Muscle of leg (tissue), 11 donors: ENCODE measurements around the gene ITGA3. TPM values are rescaled to one million over a fixed set of nuclear protein-coding genes. Genes with fewer than 3 reads are reported as not detected.
"Not testable (repeated sequence)": the region's sequence is repeated elsewhere in the genome, so short reads cannot be mapped to it uniquely, and the experiment has no call there.

ENCODE experiments used
- DNase-seq: peaks from one replicate; pipeline ENCODE4 v3.0.0; 2013
- H3K27ac ChIP-seq: one replicate; pipeline ENCODE4 v1.5.1; 2013; ENCODE audit warnings: mild to moderate bottlenecking, low read length, control low read depth
- H3K27me3 ChIP-seq: one replicate; pipeline ENCODE4 v1.6.1; 2013; ENCODE audit warnings: low read length; ENCODE audit not compliant: control insufficient read depth, insufficient read depth
- H3K36me3 ChIP-seq: one replicate; pipeline ENCODE4 v1.6.1; 2013; ENCODE audit warnings: low read length; ENCODE audit not compliant: control insufficient read depth, insufficient read depth
- H3K4me1 ChIP-seq: one replicate; pipeline ENCODE4 v1.6.1; 2013; ENCODE audit warnings: low read length; ENCODE audit not compliant: control insufficient read depth, insufficient read depth
- H3K4me3 ChIP-seq: one replicate; pipeline ENCODE4 v1.5.1; 2013; ENCODE audit warnings: low read length, control low read depth
- H3K9me3 ChIP-seq: replicated peaks from 2 replicates; pipeline ENCODE4 v1.6.1; 2013; ENCODE audit warnings: low read depth, low read length; ENCODE audit not compliant: control insufficient read depth
- WGBS: methylation state at CpG from one replicate; pipeline ENCODE4 v1.1.5; 2013; ENCODE audit warnings: missing lambda C conversion rate; ENCODE audit not compliant: insufficient coverage; 5-methylcytosine and 5-hydroxymethylcytosine counted together
- polyA plus RNA-seq, 8 donors: library from polyadenylated mRNA; unstranded; fragments of 120-200 nt; gene quantifications; one replicate each; pipeline versions ENCODE4 v1.2.1 to v1.2.3, GENCODE V29; 2013; ENCODE audit warnings: inconsistent platforms in 1 of 8, low replicate concordance in 1 of 8; ENCODE audit not compliant: insufficient read length in 8 of 8, insufficient read depth in 1 of 8
- total RNA-seq: library from RNA; stranded (reverse); fragments of 120-200 nt; gene quantifications from one replicate; pipeline ENCODE4 v1.2.4, GENCODE V29; 2013

The ITGA3 gene
- total and polyA plus RNA-seq, 9 donors: 14.8 to 31.8 (median 24.8) TPM

DNA sequence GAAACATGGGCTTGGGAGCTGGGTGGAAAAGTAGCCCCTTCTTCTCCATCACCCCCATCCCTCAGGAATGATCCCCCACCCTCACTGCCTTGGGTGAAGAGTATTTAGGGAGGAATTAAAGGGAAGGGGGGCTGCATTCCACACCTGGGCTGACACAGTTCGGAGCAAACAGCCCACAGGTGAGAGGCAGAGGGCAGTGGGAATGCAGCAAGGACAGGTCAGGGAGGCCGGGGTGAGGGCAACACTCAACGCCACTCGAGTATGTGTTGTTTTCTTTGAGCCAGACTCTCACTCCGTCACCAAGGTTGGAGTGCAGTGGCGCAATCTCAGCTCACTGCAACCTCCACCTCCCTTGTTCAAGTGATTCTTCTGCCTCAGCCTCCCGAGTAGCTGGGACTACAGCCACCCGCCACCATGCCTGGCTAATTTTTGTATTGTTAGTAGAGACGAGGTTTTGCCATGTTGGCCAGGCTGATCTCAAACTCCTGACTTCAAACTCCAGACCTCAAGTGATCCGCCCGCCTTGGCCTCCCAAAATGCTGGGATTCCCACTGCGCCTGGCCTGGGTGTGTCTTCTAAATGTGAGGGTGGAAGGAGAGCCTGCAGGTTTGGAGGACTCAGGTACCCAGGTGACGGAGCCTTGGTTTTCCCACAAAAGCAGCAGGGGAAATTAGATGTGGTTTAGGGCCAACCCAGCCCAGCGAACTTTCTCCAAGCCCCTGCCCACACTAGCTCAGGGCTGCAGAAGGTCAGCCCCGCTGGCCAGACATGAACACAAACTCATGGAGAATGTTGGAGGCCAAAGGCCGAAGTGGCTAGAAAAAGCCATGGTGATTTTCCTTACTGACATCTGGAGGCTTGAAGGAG, 21.2 kb upstream of the ITGA3 start:
- Histone ChIP-seq H3K27ac (no peak overlapping the region), H3K36me3 (no peaks in the 10 kb centered on the region), H3K27me3 (peaks cover 8% of the 10 kb centered on the region), H3K4me3 (no peak overlapping the region), H3K4me1 (peaks cover 17% of the 10 kb centered on the region), H3K9me3 (no peaks in the 10 kb centered on the region)
- DNase-seq: no peak
- whole genome bisulfite sequencing: 68% methylated on average over 8 of the region's 16 CpGs

DNA sequence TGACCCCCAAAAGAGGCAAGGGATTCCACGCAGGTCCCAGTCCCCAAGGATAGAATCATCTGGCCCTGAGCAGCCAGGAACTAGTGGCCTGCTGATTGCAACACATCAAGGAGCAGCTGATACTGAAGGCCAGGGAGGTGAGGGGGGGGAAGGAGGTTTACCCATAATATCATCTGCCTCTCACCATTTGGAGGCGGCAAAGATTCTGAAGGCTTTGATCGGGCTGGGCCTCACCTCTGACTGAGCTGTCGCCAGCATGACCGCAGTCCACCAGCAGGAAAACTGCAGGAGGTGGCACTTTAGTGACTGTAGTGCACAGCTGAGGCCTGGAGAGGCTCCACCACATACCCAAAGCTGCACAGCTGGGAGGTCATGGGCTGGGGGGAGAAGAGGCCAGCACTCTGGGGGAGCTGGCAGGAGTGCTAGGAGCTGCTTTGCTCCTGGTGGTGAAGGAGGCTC, 20.5 kb upstream of the ITGA3 start:
- 74% methylated on average over 4 of the region's 5 CpGs for WGBS
- H3K36me3 ChIP-seq: no peaks in the 10 kb centered on the region
- DNase-seq: no peak
- H3K9me3 ChIP-seq: no peaks in the 10 kb centered on the region
- H3K27me3 ChIP-seq: peaks cover 8% of the 10 kb centered on the region
- no peak overlapping the region for H3K4me3 ChIP-seq
- no peak overlapping the region for H3K27ac ChIP-seq
- peaks cover 17% of the 10 kb centered on the region for H3K4me1 ChIP-seq

DNA sequence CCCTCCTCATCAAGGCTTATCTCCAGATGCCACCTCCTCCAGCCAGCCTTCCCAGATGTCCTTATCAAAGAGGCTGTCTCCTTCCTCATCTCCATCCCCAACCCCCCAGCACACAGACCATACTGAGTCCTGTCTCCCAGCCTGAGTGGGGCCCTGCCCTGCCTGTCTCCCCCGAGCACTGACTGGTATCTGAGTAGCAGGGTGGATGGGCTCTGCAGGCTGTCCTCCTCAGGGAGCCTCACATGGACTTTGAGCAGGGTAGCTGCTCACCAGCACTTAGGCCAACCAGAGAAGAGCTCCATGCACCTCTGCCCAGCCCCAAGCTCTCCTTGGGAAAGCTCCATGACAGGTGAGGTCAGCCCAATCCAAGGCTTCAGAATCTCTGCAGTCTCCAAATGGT, 20.0 kb upstream of the ITGA3 start:
- H3K4me3 ChIP-seq: no peak overlapping the region
- DNase-seq: no peak
- no peak overlapping the region for H3K27ac ChIP-seq
- no peaks in the 10 kb centered on the region for H3K36me3 ChIP-seq
- no peaks in the 10 kb centered on the region for H3K9me3 ChIP-seq
- H3K27me3 ChIP-seq: peaks cover 8% of the 10 kb centered on the region
- H3K4me1 ChIP-seq: peaks cover 17% of the 10 kb centered on the region
- WGBS: 86% methylated on average over 1 of the region's 1 CpG

DNA sequence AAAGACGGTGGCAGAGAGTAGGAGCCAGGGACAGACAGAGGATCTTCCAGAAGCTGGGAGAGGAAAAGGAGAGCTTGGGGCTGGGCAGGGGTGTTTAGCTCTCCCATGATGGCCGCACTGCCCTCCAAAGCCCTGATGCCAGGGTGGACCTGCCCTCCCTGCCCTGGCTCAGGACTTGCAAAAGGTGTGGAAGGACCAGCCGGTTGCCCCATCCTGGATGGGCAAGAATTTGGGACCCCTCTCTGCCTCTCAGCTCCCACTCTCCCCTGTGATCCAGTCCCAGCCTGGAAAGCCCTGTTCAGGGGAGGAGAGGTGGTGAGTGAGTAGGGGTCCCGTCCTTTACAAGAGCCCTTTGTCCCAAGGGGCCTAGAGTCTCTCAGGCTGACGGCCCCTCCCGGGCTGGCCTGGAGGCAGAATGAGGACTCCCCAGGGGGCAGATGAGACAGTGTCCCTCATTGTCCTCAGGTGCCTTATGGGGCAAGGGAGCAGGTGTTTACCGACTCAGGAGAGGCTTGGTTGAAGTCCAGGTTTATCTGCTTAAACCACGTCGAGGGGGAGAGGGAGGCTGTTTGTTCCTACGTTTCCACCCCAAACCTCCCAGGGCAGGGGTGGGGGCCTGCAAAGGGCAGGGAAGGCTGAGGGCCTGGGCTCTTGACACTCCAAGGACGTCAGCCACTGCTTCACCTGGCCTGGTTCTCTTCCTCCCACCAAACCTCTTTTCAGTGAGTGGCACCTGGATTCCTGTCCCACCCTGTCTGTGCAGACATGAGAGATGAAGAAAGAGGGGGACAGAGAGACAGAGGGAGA, 19.3 kb upstream of the ITGA3 start:
- DNase-seq: no peak
- H3K27ac ChIP-seq: no peak overlapping the region
- H3K36me3 ChIP-seq: no peaks in the 10 kb centered on the region

DNA sequence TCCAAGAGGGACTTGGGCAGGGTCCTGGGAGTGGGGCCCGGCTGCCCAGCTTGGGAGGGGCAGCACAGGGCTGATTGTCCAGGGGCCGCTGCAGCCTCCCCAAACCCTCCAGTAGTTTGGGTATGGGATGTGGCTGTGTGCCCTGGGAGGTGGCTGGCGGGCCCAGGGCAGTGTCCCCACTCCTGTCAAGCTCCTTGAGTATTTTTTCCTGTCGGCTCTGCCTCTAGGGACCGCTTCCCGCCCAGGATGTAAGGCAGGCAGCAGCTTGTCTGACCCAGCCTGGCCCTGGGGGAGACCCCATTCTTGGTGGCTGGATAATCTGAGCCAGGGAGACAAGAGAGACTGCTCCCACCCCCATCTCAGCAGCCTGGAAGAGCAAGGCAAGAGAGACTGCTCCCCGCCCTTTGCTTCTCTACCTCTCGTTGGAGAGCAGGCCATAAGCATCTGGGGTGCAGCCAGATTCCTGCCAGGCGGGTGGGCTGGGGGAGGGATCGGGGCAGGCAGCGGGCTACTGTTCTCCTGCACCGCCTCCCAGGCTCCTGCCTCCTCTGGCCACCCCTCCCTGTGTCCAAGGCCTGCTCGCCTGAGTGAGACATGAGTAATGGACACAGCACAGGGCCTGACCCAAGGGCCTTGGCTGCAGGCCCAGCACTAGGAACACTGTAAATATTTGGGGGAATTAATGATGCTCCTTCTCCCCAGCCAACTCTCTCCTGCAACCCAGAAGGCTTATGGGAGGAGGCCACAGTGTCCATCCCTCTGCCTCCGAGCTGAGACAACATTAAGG, 18.4 kb upstream of the ITGA3 start:
- no peak overlapping the region for H3K27ac ChIP-seq
- 43% methylated on average over 7 of the region's 14 CpGs for WGBS
- no peaks in the 10 kb centered on the region for H3K36me3 ChIP-seq
- no peaks in the 10 kb centered on the region for H3K9me3 ChIP-seq
- no peak overlapping the region for H3K4me3 ChIP-seq
- peaks cover 8% of the 10 kb centered on the region for H3K27me3 ChIP-seq
- DNase-seq: peak; percentile 35
- peaks cover 17% of the 10 kb centered on the region for H3K4me1 ChIP-seq

More for the DNA sequence above, 19.3 kb upstream of the ITGA3 start:
- Histone ChIP-seq H3K4me1 (peaks cover 17% of the 10 kb centered on the region), H3K9me3 (no peaks in the 10 kb centered on the region), H3K27me3 (peaks cover 8% of the 10 kb centered on the region), H3K4me3 (no peak overlapping the region)
- WGBS: 60% methylated on average over 6 of the region's 11 CpGs

DNA sequence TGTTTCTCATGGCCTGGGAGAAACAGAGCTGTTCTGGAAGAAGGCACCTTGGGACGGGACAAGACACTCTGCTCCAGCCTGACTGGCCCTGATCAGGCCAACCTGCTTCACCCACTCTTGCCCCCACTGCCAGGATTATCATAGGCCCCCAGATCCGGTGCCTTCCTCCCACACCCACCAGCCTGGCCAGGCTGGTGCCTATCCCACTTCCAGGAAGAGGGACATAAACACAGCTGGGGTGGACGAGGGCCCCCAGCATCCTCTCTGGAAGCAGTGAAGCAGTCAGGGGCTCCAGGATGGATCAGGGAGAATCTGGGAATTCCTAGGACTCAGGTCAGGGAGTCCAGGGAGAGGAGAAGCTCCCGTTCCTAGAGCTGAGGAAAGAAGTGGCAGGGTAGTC, 16.9 kb upstream of the ITGA3 start:
- Histone ChIP-seq H3K9me3 (no peaks in the 10 kb centered on the region), H3K4me3 (no peak overlapping the region), H3K27me3 (peaks cover 8% of the 10 kb centered on the region), H3K27ac (no peak overlapping the region), H3K36me3 (no peaks in the 10 kb centered on the region), H3K4me1 (peaks cover 25% of the 10 kb centered on the region)
- 33% methylated on average over 2 of the region's 4 CpGs for WGBS
- DNase-seq: no peak

DNA sequence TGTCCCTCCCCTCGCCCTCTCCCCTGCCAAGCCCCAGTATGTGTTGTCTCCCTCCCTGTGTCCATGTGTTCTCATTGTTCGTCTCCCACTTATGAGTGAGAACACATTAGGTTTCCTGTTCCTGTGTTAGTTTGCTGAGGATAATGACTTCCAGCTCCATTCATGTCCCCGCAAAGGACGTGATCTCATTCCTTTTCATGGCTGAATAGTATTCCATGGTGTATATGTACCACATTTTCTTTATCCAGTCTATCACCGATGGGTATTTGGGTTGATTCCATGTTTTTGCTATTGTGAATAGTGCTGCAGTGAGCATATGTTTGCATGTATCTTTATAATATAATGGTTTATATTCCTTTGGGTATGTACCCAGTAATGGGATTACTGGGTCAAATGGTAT, 15.4 kb upstream of the ITGA3 start:
- no CpG with 5 or more reads among the region's 5 CpGs for WGBS
- not testable (repeated sequence) for H3K27me3 ChIP-seq

DNA sequence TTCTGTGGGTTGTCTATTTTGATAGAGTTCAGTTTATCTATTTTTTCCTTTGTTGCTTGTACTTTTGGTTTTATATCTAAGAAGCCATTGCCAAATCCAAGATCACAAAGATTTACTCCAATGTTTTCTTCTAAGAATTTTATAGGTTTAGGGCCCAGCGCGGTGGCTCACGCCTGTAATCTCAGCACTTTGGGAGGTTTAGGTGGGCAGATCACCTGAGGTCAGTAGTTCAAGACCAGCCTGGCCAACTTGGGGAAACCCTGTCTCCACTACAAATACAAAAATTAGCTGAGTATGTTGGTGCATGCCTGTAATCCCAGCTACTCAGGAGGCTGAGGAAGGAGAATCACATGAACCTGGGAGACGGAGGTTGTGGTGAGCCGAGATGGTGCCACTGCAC, 13.7 kb upstream of the ITGA3 start:
- Histone ChIP-seq H3K4me3 (no peak overlapping the region), H3K36me3 (no peaks in the 10 kb centered on the region), H3K9me3 (no peaks in the 10 kb centered on the region), H3K27ac (no peak overlapping the region), H3K27me3 (peaks cover 5% of the 10 kb centered on the region), H3K4me1 (peaks cover 31% of the 10 kb centered on the region)
- WGBS: 92% methylated on average over 2 of the region's 5 CpGs
- no peak for DNase-seq

More for the DNA sequence above, 15.4 kb upstream of the ITGA3 start:
- DNase-seq, H3K36me3 ChIP-seq, H3K4me3 ChIP-seq, H3K9me3 ChIP-seq, H3K27ac ChIP-seq: not testable (repeated sequence)
- H3K4me1 ChIP-seq: peaks cover 38% of the 10 kb centered on the region

DNA sequence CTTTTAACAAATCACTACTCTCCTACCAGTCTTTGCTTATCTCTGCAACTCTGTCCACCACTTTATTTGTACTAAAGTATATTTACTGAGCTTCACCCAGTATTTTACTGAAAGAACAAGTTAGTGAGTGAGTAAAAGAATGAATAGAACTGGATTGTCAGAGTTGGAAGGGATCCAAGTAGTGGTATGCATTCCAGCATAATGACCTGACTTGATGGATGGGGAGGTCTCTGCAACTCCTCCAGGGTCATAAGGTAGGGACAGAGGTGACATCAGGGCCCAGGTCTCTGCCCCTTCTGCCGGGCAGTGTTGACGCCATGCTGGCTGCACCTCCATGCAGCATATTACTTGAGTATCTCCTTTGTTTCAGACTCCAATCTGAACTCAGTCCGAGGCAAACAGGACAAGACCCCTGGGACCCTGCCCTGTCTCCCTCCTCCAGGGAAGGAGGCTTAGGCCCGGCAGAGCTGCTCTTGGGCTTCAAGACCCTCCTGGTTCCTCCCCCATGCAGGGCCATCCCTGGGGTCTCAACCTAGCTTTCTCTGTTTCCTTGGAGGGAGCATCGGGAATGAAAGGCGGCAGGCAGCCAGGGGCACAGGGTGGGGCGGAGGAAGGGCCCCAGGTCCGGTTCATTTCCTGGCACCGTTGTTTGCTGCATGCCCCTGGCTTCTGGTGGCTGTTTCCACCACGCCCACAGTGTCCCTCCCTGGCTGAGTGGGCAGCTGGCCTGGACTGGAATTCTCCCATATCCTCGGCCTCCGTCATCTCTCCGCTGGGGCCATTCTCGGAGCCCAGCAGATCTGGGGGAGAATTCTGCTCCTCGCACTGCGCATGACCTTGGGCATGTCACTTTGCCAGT, 12.4 kb upstream of the ITGA3 start:
- Histone ChIP-seq H3K27ac (peak overlapping the region; percentile 47), H3K4me1 (peaks cover 27% of the 10 kb centered on the region), H3K27me3 (peaks cover 4% of the 10 kb centered on the region), H3K36me3 (no peaks in the 10 kb centered on the region), H3K9me3 (no peaks in the 10 kb centered on the region), H3K4me3 (no peak overlapping the region)
- DNase-seq: peak; percentile 46
- WGBS: 67% methylated on average over 12 of the region's 16 CpGs
